ENCODE measurements around the gene AQP3. TPM values are rescaled to one million over a fixed set of nuclear protein-coding genes. Genes with fewer than 3 reads are reported as not detected.

AQP3 gene
- total and polyA plus RNA-seq, 9 of the 15 experiments (the other 6 are each of a cell fraction or from before 2014, with no cell fraction given): 4.2 to 31.5 (median 17.6) TPM

GRCh38 chr9:33466565-33467495, 19.4 kb upstream of the AQP3 start (continued):
- peak; percentile 60 to 84 for TF ChIP-seq RAD21 (CRISPR knock-in tag; conservative IDR thresholded peaks at IDR 0.05 in 1 of 2, IDR thresholded peaks at IDR 0.05 in 1 of 2)
- TF ChIP-seq RB1 (IDR thresholded peaks at IDR 0.05; ENCODE audit: low read depth): 0 out of 2 replicates have a peak, but pooled peaks have one; percentile 35
- TF ChIP-seq ARID4B (CRISPR knock-in tag; IDR thresholded peaks at IDR 0.05): no peak
- TF ChIP-seq, protein P1, sequence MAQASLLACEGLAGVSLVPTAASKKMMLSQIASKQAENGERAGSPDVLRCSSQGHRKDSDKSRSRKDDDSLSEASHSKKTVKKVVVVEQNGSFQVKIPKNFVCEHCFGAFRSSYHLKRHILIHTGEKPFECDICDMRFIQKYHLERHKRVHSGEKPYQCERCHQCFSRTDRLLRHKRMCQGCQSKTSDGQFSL (CRISPR knock-in tag; IDR thresholded peaks at IDR 0.05): no peak
- TF ChIP-seq, protein P1 (tag; IDR thresholded peaks at IDR 0.05): no peak
- no peak for TF ChIP-seq ZNF184 (CRISPR knock-in tag; IDR thresholded peaks at IDR 0.05)
- TF ChIP-seq, protein P2, sequence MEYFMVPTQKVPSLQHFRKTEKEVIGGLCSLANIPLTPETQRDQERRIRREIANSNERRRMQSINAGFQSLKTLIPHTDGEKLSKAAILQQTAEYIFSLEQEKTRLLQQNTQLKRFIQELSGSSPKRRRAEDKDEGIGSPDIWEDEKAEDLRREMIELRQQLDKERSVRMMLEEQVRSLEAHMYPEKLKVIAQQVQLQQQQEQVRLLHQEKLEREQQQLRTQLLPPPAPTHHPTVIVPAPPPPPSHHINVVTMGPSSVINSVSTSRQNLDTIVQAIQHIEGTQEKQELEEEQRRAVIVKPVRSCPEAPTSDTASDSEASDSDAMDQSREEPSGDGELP (CRISPR knock-in tag; IDR thresholded peaks at IDR 0.05; ENCODE audit: borderline replicate concordance): 0 out of 2 replicates have a peak, but pooled peaks have one; percentile 15
- no peak for TF ChIP-seq ZNF143 (CRISPR knock-in tag; IDR thresholded peaks at IDR 0.05)
- TF ChIP-seq NCOA6 (IDR thresholded peaks at IDR 0.05): no peak
- no peak for TF ChIP-seq ADNP (tag; IDR thresholded peaks at IDR 0.05)
- no peak for TF ChIP-seq MBD1 (CRISPR knock-in tag; IDR thresholded peaks at IDR 0.05)
- peak; percentile 84 for TF ChIP-seq SMC3 (conservative IDR thresholded peaks at IDR 0.05; ENCODE audit: insufficient read depth, low read depth, low read length)

All from K562 (cell line).